Upper lobe of left lung (tissue), 6 donors: ENCODE measurements around the gene FILIP1L. TPM values are rescaled to one million over a fixed set of nuclear protein-coding genes. Genes with fewer than 3 reads are reported as not detected.

ENCODE experiments used
- ATAC-seq, 2 donors: fragments of 200-7000 bp; cut with Tn5 transposase; one replicate each; pipeline ENCODE4 v1.9.1; 2022; ENCODE audit warnings: mild to moderate bottlenecking in 2 of 2, moderate library complexity in 2 of 2; ENCODE audit not compliant: low FRiP score in 2 of 2
- DNase-seq, 2 donors: peaks; one replicate each; pipeline ENCODE4 v3.0.0-alpha.2; 2019 to 2020
- H3K27ac ChIP-seq, 4 donors: fragments of 200-600 bp; sonication (generic); one replicate each; pipeline ENCODE4 v1.5.1; 2016 to 2019
- H3K27me3 ChIP-seq, 4 donors: fragments of 200-600 bp; sonication (generic); one replicate each; pipeline ENCODE4 v1.5.1; 2017 to 2019
- H3K36me3 ChIP-seq, 4 donors: fragments of 200-600 bp; sonication (generic); one replicate each; pipeline ENCODE4 v1.5.1; 2016 to 2019
- H3K4me1 ChIP-seq, 4 donors: fragments of 200-600 bp; sonication (generic); one replicate each; pipeline ENCODE4 v1.5.1; 2018 to 2019
- H3K4me3 ChIP-seq, 4 donors: fragments of 200-600 bp; sonication (generic); one replicate each; pipeline ENCODE4 v1.5.1; 2017 to 2019; ENCODE audit warnings: mild to moderate bottlenecking in 2 of 4, moderate library complexity in 1 of 4
- H3K9me3 ChIP-seq, 4 donors: fragments of 200-600 bp; sonication (generic); one replicate each; pipeline ENCODE4 v1.5.1; 2018 to 2019
- CTCF ChIP-seq, 6 experiments: fragments of 450-650 bp in 4 of 6; fragments of 200-600 bp in 2 of 6; sonication (generic) in 2 of 6; IDR thresholded peaks; one replicate each; pipeline ENCODE4 v1.5.1; 2016 to 2019; ENCODE audit warnings: antibody characterized with exemption in 6 of 6
- EP300 ChIP-seq, 4 donors: sonication (generic); formaldehyde crosslinking; IDR thresholded peaks; one replicate each; pipeline ENCODE4 v1.5.1; 2017; ENCODE audit warnings: antibody characterized with exemption in 4 of 4, control low read depth in 2 of 4
- POLR2A ChIP-seq, 4 donors: fragments of 450-650 bp; IDR thresholded peaks; one replicate each; pipeline ENCODE4 v1.5.1; 2016 to 2017; ENCODE audit warnings: antibody characterized with exemption in 4 of 4, mild to moderate bottlenecking in 2 of 4
- POLR2AphosphoS5 ChIP-seq, 2 donors: sonication (generic); formaldehyde crosslinking; IDR thresholded peaks; one replicate each; pipeline ENCODE4 v1.5.1; 2017; ENCODE audit warnings: antibody characterized with exemption in 2 of 2
- WGBS, 2 donors: methylation state at CpG; one replicate each; pipeline ENCODE4 v1.1.5; 2017 to 2018; 5-methylcytosine and 5-hydroxymethylcytosine counted together
- total RNA-seq, 6 donors: library from RNA; depleted of rRNA in 4 of 6; stranded (reverse); fragments of >200 nt in 4 of 6; gene quantifications; one replicate each; pipeline versions ENCODE4 v1.1.0 to v1.2.1, GENCODE V29; 2016 to 2021
- donor health status: DM: no; HTN: no; CAD: no; lungs with moderate emphysema.
- donor health status: DM: no; HTN: yes; CAD: no; lungs with severe emphysema.

The FILIP1L gene
- total RNA-seq, 6 donors from 2014 or later = 19.4 to 38.2 (median 25.9) TPM

GRCh38 chr3:99848433-99848832, 265.9 kb downstream of the FILIP1L start:
- H3K27ac ChIP-seq = no peak overlapping the region
- peaks cover 0 to 11% (median 6%) of the 10 kb centered on the region in 4 donors for H3K36me3 ChIP-seq
- DNase-seq (no peak), ATAC-seq (no peak)
- TF ChIP-seq POLR2A (IDR thresholded peaks at IDR 0.05) (no peak), POLR2AphosphoS5 (IDR thresholded peaks at IDR 0.05) (no peak), EP300 (IDR thresholded peaks at IDR 0.05) (no peak), CTCF (IDR thresholded peaks at IDR 0.05) (no peak)
- H3K27me3 ChIP-seq = no peaks in the 10 kb centered on the region
- WGBS, 2 donors = 97 to 98% methylated on average over 6 of the region's 6 CpGs
- peaks cover 13 to 26% (median 14%) of the 10 kb centered on the region in 4 donors for H3K4me1 ChIP-seq
- H3K9me3 ChIP-seq = no peaks in the 10 kb centered on the region
- no peak overlapping the region for H3K4me3 ChIP-seq

- H3K27me3 ChIP-seq = no peaks in the 10 kb centered on the region
- peaks cover 14 to 31% (median 14%) of the 10 kb centered on the region in 4 donors for H3K4me1 ChIP-seq
- DNase-seq (no peak), ATAC-seq (peak in 1 of 2 donors; percentile 87)
- H3K9me3 ChIP-seq = no peaks in the 10 kb centered on the region
- peaks cover 0 to 11% (median 6%) of the 10 kb centered on the region in 4 donors for H3K36me3 ChIP-seq
- no peak overlapping the region for H3K4me3 ChIP-seq
- 38 to 43% methylated on average over 6 of the region's 6 CpGs for WGBS, 2 donors
- TF ChIP-seq POLR2AphosphoS5 (IDR thresholded peaks at IDR 0.05) (peak in 1 of 2 donors; percentile 10), CTCF (IDR thresholded peaks at IDR 0.05) (no peak), POLR2A (IDR thresholded peaks at IDR 0.05) (no peak), EP300 (IDR thresholded peaks at IDR 0.05) (no peak)
- peak overlapping the region in 3 of 4 donors; percentile 46 to 51 (median 50) for H3K27ac ChIP-seq
These were observed 267.7 kb downstream of the FILIP1L start for GRCh38 chr3:99846477-99847160.

- TF ChIP-seq EP300 (IDR thresholded peaks at IDR 0.05) = peak in 2 of 4 donors; percentile 36 to 59
- no peak for TF ChIP-seq POLR2A (IDR thresholded peaks at IDR 0.05)
- peak; percentile 12 to 18 for TF ChIP-seq POLR2AphosphoS5 (IDR thresholded peaks at IDR 0.05)
- no peak for TF ChIP-seq CTCF (IDR thresholded peaks at IDR 0.05)
- H3K36me3 ChIP-seq = peaks cover 0 to 11% (median 6%) of the 10 kb centered on the region in 4 donors
- no peaks in the 10 kb centered on the region for H3K9me3 ChIP-seq
- peaks cover 14 to 31% (median 14%) of the 10 kb centered on the region in 4 donors for H3K4me1 ChIP-seq
- no peak overlapping the region for H3K4me3 ChIP-seq
- peak overlapping the region; percentile 18 to 51 (median 48) for H3K27ac ChIP-seq
- ATAC-seq = no peak
- WGBS, 2 donors = 59 to 79% methylated on average over 2 of the region's 2 CpGs
- H3K27me3 ChIP-seq = no peaks in the 10 kb centered on the region
- no peak for DNase-seq
These were observed 268.3 kb downstream of the FILIP1L start for GRCh38 chr3:99845999-99846398.

- 48 to 51% methylated on average over 4 of the region's 4 CpGs for WGBS, 2 donors
- no peaks in the 10 kb centered on the region for H3K27me3 ChIP-seq
- H3K27ac ChIP-seq = peak overlapping the region in 3 of 4 donors; percentile 7 to 71 (median 51)
- no peak overlapping the region for H3K4me3 ChIP-seq
- no peak for DNase-seq
- no peak for TF ChIP-seq POLR2AphosphoS5 (IDR thresholded peaks at IDR 0.05)
- TF ChIP-seq POLR2A (IDR thresholded peaks at IDR 0.05) = no peak
- TF ChIP-seq EP300 (IDR thresholded peaks at IDR 0.05) = no peak
- TF ChIP-seq CTCF (IDR thresholded peaks at IDR 0.05) = no peak
- peak in 1 of 2 donors; percentile 51 for ATAC-seq
- no peaks in the 10 kb centered on the region for H3K9me3 ChIP-seq
- H3K4me1 ChIP-seq = peaks cover 14 to 31% (median 14%) of the 10 kb centered on the region in 4 donors
- H3K36me3 ChIP-seq = peaks cover 0 to 6% (median 3%) of the 10 kb centered on the region in 4 donors
These were observed 269.0 kb downstream of the FILIP1L start for GRCh38 chr3:99845331-99845730.
